ENCODE data around the gene SF3A1. TPM values are rescaled to one million over a fixed set of nuclear protein-coding genes. Genes with fewer than 3 reads are reported as not detected.

Gene SF3A1
- total RNA-seq, 1 donor from 2014 or later: 92.9 TPM

DNA sequence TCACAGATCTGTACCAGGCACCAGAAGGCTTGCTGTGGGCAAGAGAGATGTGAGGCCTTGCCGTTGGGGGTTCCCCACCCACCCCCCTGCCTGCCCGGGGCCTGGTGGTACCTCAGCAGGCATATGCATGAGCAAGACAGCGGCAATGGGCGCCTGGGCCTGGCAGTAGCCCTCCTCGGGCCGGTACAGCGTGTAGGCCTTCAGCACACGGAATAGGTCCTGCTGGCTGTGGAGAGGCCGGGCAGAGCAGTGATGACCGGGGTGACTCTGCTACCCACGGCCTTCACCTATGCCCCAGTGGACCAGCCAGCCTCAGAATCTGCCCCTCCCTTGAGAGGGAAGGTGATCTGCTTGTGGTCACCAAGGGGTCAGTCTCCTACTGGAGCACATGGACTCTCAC, 61.9 kb downstream of the SF3A1 start:
- intact Hi-C loops (cut with DNase I): no loop called here
- peaks cover 18 to 22% of the 10 kb centered on the region in 2 donors for H3K4me1 ChIP-seq
- no peaks in the 10 kb centered on the region for H3K9me3 ChIP-seq
- H3K27ac ChIP-seq: no peak overlapping the region
- DNase-seq (ENCODE audit: low spot score in 2 of 2): no peak
- TF ChIP-seq, protein P1, sequence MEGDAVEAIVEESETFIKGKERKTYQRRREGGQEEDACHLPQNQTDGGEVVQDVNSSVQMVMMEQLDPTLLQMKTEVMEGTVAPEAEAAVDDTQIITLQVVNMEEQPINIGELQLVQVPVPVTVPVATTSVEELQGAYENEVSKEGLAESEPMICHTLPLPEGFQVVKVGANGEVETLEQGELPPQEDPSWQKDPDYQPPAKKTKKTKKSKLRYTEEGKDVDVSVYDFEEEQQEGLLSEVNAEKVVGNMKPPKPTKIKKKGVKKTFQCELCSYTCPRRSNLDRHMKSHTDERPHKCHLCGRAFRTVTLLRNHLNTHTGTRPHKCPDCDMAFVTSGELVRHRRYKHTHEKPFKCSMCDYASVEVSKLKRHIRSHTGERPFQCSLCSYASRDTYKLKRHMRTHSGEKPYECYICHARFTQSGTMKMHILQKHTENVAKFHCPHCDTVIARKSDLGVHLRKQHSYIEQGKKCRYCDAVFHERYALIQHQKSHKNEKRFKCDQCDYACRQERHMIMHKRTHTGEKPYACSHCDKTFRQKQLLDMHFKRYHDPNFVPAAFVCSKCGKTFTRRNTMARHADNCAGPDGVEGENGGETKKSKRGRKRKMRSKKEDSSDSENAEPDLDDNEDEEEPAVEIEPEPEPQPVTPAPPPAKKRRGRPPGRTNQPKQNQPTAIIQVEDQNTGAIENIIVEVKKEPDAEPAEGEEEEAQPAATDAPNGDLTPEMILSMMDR (IDR thresholded peaks at IDR 0.05): no peak
- no peak overlapping the region for H3K4me3 ChIP-seq
- H3K27me3 ChIP-seq: no peaks in the 10 kb centered on the region
- peaks cover 80 to 82% of the 10 kb centered on the region in 2 donors for H3K36me3 ChIP-seq

DNA sequence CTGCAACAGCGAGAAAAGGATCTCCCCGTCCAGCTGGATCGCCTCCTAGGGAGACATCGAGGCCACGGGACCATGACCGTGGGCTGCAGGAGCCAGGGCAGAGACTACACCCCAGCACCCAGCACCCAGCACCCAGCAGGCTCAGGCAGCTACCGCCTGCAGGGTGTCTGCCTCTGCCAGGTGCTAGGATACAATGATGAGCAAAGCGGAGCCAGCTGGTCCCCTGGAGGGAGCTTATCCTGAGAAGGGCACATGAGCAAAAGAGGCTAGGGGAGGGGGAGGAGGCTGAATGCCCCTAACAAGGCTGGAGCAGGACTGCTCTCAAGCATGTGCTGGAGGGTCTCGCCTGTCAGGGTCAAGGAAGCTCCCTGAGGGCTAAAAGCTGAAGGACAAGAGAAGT, 62.6 kb downstream of the SF3A1 start:
- no peaks in the 10 kb centered on the region for H3K9me3 ChIP-seq
- intact Hi-C loops (cut with DNase I): no loop called here
- no peak overlapping the region for H3K4me3 ChIP-seq
- DNase-seq (ENCODE audit: low spot score in 2 of 2): no peak
- peaks cover 19 to 22% of the 10 kb centered on the region in 2 donors for H3K4me1 ChIP-seq
- H3K27me3 ChIP-seq: no peaks in the 10 kb centered on the region
- TF ChIP-seq, protein P1 (IDR thresholded peaks at IDR 0.05): no peak
- no peak overlapping the region for H3K27ac ChIP-seq
- H3K36me3 ChIP-seq: peaks cover 75% of the 10 kb centered on the region in 2 donors

DNA sequence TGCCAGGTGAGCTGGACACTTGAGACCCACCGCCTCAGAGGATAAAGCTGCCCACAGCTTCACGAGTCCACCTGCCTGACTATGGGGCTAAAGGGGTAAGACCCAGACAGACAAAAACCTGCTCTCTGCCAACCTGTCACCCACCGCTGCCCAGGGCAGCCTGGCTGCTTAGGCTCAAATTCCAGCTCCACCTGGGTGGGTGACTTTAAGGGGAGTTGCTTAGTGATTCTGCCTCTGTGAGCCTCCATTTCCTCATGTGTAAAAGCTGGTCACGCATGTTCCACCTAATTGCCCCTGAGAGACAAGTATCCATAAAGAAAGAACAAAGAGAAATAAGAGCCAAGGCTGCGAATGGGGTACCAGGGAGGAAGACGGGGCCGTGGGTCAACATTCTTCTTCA, 63.7 kb downstream of the SF3A1 start:
- DNase-seq (ENCODE audit: low spot score in 2 of 2): no peak
- TF ChIP-seq, protein P1 (IDR thresholded peaks at IDR 0.05): no peak
- H3K27me3 ChIP-seq: no peaks in the 10 kb centered on the region
- intact Hi-C loops (cut with DNase I): no loop called here
- peaks cover 65% of the 10 kb centered on the region in 2 donors for H3K36me3 ChIP-seq
- peaks cover 19 to 28% of the 10 kb centered on the region in 2 donors for H3K4me1 ChIP-seq
- H3K4me3 ChIP-seq: no peak overlapping the region
- no peaks in the 10 kb centered on the region for H3K9me3 ChIP-seq
- peak overlapping the region; percentile 94 to 96 for H3K27ac ChIP-seq

DNA sequence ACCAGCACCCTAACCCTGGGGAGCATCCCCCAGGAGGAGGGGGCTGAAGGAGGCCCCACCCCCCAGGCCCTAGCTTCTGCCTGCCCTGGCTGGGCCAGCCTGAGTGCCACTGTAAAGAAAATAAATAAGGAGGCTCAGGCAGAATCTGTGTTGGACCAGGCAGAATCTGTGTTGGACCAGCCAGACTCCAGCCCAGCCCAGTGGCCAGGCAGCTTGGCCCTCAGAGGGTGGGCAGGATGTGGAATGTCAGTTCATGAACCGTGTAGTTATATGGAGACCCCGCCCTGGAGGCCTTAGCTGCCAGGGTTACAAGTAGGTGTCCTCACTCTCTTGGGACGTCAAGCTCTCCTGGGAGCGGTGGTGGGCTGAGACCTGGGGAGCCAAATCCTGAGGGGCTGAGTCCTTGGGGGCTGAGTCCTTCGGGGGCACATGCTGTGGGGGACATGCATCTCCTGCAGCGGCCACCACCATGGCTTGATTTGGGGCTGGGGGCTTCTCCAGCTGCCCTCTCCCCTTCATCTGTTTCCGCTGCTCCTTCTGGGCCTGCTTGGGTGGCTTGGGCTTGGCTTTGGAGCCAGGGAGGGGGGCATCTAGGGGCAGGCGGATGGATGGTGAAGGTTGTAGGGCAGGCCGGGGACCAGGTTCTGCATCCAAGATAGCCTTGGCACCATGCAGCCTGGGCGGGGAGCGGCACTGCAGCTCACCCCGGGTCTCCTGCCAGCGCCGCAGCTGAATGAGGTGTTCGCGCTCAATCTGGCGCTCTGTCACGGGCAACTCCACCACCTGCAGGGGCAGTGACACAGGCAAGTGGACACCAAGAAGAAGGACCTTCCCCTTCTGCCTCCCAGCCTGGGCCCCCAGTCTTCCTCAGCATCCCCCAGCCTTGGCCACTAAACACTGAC, 64.4 kb downstream of the SF3A1 start:
- Histone ChIP-seq H3K36me3 (peaks cover 58% of the 10 kb centered on the region in 2 donors), H3K4me3 (no peak overlapping the region)
- intact Hi-C loops (cut with DNase I): no loop called here

GRCh38 chr22:30291058-30291892, 65.4 kb downstream of the SF3A1 start:
- Histone ChIP-seq H3K9me3 (no peaks in the 10 kb centered on the region), H3K27me3 (no peaks in the 10 kb centered on the region), H3K4me3 (peak overlapping the region in 1 of 2 donors; percentile 94)

More for the DNA sequence above, 64.4 kb downstream of the SF3A1 start:
- Histone ChIP-seq H3K27me3 (no peaks in the 10 kb centered on the region), H3K4me1 (peaks cover 19 to 30% of the 10 kb centered on the region in 2 donors), H3K9me3 (no peaks in the 10 kb centered on the region), H3K27ac (peak overlapping the region; percentile 94 to 96)
- TF ChIP-seq, protein P1 (IDR thresholded peaks at IDR 0.05): no peak
- DNase-seq (ENCODE audit: low spot score in 2 of 2): no peak

More at GRCh38 chr22:30291058-30291892, 65.4 kb downstream of the SF3A1 start:
- peaks cover 19 to 33% of the 10 kb centered on the region in 2 donors for H3K4me1 ChIP-seq
- peaks cover 53 to 56% of the 10 kb centered on the region in 2 donors for H3K36me3 ChIP-seq
- H3K27ac ChIP-seq: peak overlapping the region; percentile 94 to 96
- TF ChIP-seq, protein P1 (IDR thresholded peaks at IDR 0.05): no peak
- intact Hi-C loops (cut with DNase I): loop anchor here (2.0 kb wide), 1 partner anchor 20 kb away; no protein-coding TSS in a partner anchor
- peak; percentile 81 to 96 for DNase-seq (ENCODE audit: low spot score in 2 of 2)

Data from ascending aorta (tissue), 2 donors.